ENCODE measurements around the gene TOMM34. TPM values are rescaled to one million over a fixed set of nuclear protein-coding genes. Genes with fewer than 3 reads are reported as not detected.

The TOMM34 gene
- total and polyA plus RNA-seq, 2 of the 13 experiments (the other 11 are each of a cell fraction or from before 2014, with no cell fraction given) = 36.2 to 52.0 TPM

GRCh38 chr20:44909872-44910689, 50.1 kb downstream of the TOMM34 start, which contains the start of gene PABPC1L (continued):
- peak; percentile 87; the same call in 1 of the 2 replicates for TF ChIP-seq BATF2 (CRISPR knock-in tag; IDR thresholded peaks at IDR 0.05)
- TF ChIP-seq HNF4G (IDR thresholded peaks at IDR 0.05; ENCODE audit: borderline replicate concordance, low read depth, low read length) = no peak
- TF ChIP-seq HNF4G (CRISPR knock-in tag; IDR thresholded peaks at IDR 0.05; ENCODE audit: borderline replicate concordance, low read depth) = peak; percentile 45; the same call in 1 of the 2 replicates
- peak; percentile 84; the same call in 1 of the 2 replicates for TF ChIP-seq KAT7 (CRISPR knock-in tag; IDR thresholded peaks at IDR 0.05; ENCODE audit: borderline replicate concordance)
- TF ChIP-seq TEAD3 (CRISPR knock-in tag; optimal IDR thresholded peaks at IDR 0.05; ENCODE audit: borderline replicate concordance) = peak; percentile 32
- TF ChIP-seq HBP1 (CRISPR knock-in tag; IDR thresholded peaks at IDR 0.05; ENCODE audit: low read depth) = peak; percentile 93
- peak; percentile 84 for TF ChIP-seq KLF6 (CRISPR knock-in tag; IDR thresholded peaks at IDR 0.05)
- TF ChIP-seq ZNF274 (CRISPR knock-in tag; IDR thresholded peaks at IDR 0.05) = no peak; the same call in 1 of the 2 replicates
- no peak for TF ChIP-seq ZNF75D (CRISPR knock-in tag; IDR thresholded peaks at IDR 0.05; ENCODE audit: borderline replicate concordance)
- no peak for TF ChIP-seq MED8 (CRISPR knock-in tag; IDR thresholded peaks at IDR 0.05; ENCODE audit: insufficient replicate concordance)
- peak; percentile 99 for TF ChIP-seq AGO2 (optimal IDR thresholded peaks at IDR 0.05; ENCODE audit: low read depth, low read length)
- peak; percentile 20; the same call in 1 of the 2 replicates for TF ChIP-seq SMAD1 (CRISPR knock-in tag; IDR thresholded peaks at IDR 0.05; ENCODE audit: borderline replicate concordance, low read depth)
- TF ChIP-seq KAT8 (CRISPR knock-in tag; IDR thresholded peaks at IDR 0.05) = peak; percentile 80
- peak; percentile 18; the same call in 1 of the 2 replicates for TF ChIP-seq TSC22D2 (CRISPR knock-in tag; IDR thresholded peaks at IDR 0.05; ENCODE audit: borderline replicate concordance)
- peak; percentile 75 for TF ChIP-seq ZFY (CRISPR knock-in tag; IDR thresholded peaks at IDR 0.05)
- TF ChIP-seq ZBTB10 (CRISPR knock-in tag; IDR thresholded peaks at IDR 0.05; ENCODE audit: borderline replicate concordance) = peak; percentile 29; the same call in 1 of the 2 replicates
- TF ChIP-seq HOXA9 (CRISPR knock-in tag; IDR thresholded peaks at IDR 0.05; ENCODE audit: borderline replicate concordance) = peak; percentile 94
- TF ChIP-seq NFIC (IDR thresholded peaks at IDR 0.05; ENCODE audit: low read length) = no peak
- no peak for TF ChIP-seq ZNF207 (IDR thresholded peaks at IDR 0.05; ENCODE audit: borderline replicate concordance)
- TF ChIP-seq ZNF841 (CRISPR knock-in tag; IDR thresholded peaks at IDR 0.05; ENCODE audit: borderline replicate concordance) = peak; percentile 87; the same call in 1 of the 2 replicates
- TF ChIP-seq POLR2AphosphoS5 (IDR thresholded peaks at IDR 0.05; ENCODE audit: low read depth, low read length) = peak; percentile 70; the same call in 1 of the 2 replicates
- peak; percentile 49; the same call in 1 of the 2 replicates for TF ChIP-seq KDM3A (CRISPR knock-in tag; IDR thresholded peaks at IDR 0.05; ENCODE audit: low read depth)
- peak; percentile 96 for TF ChIP-seq UBTF (CRISPR knock-in tag; IDR thresholded peaks at IDR 0.05)
